Fibroblast of lung (primary cell): ENCODE measurements around the gene PSMC4. TPM values are rescaled to one million over a fixed set of nuclear protein-coding genes. Genes with fewer than 3 reads are reported as not detected.

Source experiments
- DNase-seq, 2 donors: peaks; one replicate each; pipeline versions ENCODE4 v3.0.0 to v3.0.0-alpha.2; 2010; ENCODE audit warnings: low read depth in 2 of 2
- H2AFZ ChIP-seq: 2 replicates; pipeline ENCODE4 v1.5.1; 2012; ENCODE audit warnings: low read length, control low read depth, inconsistent platforms
- H3K27ac ChIP-seq: 2 replicates; pipeline ENCODE4 v1.5.1; 2011; ENCODE audit warnings: low read length, control low read depth; ENCODE audit not compliant: insufficient read depth
- H3K27me3 ChIP-seq: 2 replicates; pipeline ENCODE4 v1.5.1; 2011; ENCODE audit warnings: mild to moderate bottlenecking, low read length; ENCODE audit not compliant: control insufficient read depth, insufficient read depth
- H3K36me3 ChIP-seq: 2 replicates; pipeline ENCODE4 v1.5.1; 2011; ENCODE audit warnings: low read length; ENCODE audit not compliant: control insufficient read depth, insufficient read depth
- H3K4me1 ChIP-seq: 2 replicates; pipeline ENCODE4 v1.5.1; 2011; ENCODE audit warnings: low read length; ENCODE audit not compliant: control insufficient read depth, insufficient read depth; ENCODE audit errors: extremely low read depth
- H3K4me2 ChIP-seq: 2 replicates; pipeline ENCODE4 v1.5.1; 2011; ENCODE audit warnings: low read length, control low read depth; ENCODE audit not compliant: insufficient read depth; ENCODE audit errors: extremely low read depth
- H3K4me3 ChIP-seq, 4 experiments: fragments of 200-600 bp in 1 of 4; sonication (generic) in 1 of 4; replicated peaks in 1 of 4; 2 replicates each; pipeline ENCODE4 v1.5.1; 2011 to 2016; ENCODE audit warnings: low read length in 4 of 4, low read depth in 3 of 4, mild to moderate bottlenecking in 3 of 4, control low read depth in 2 of 4, inconsistent platforms in 1 of 4, mixed read lengths in 1 of 4; ENCODE audit not compliant: insufficient read depth in 1 of 4; ENCODE audit errors: control extremely low read depth in 1 of 4
- H3K79me2 ChIP-seq: 2 replicates; pipeline ENCODE4 v1.5.1; 2012; ENCODE audit warnings: mild to moderate bottlenecking, low read length, inconsistent platforms; ENCODE audit not compliant: control insufficient read depth, insufficient read depth
- H3K9ac ChIP-seq: 2 replicates; pipeline ENCODE4 v1.5.1; 2011; ENCODE audit warnings: mild to moderate bottlenecking, low read length, control low read depth; ENCODE audit not compliant: insufficient read depth
- H3K9me3 ChIP-seq: 2 replicates; pipeline ENCODE4 v1.5.1; 2012; ENCODE audit warnings: low read depth, low read length; ENCODE audit not compliant: control insufficient read depth, insufficient read depth
- H4K20me1 ChIP-seq: 2 replicates; pipeline ENCODE4 v1.5.1; 2011; ENCODE audit warnings: low read length; ENCODE audit not compliant: control insufficient read depth, insufficient read depth; ENCODE audit errors: extremely low read depth
- EZH2 ChIP-seq: IDR thresholded peaks from 2 replicates; pipeline ENCODE4 v1.5.1; 2012; ENCODE audit warnings: low read length, control low read depth, mild to moderate bottlenecking; ENCODE audit errors: missing control alignments
- polyA plus RNA-seq, 2 donors: library from polyadenylated mRNA; depleted of rRNA in 1 of 2; stranded (reverse) in 1 of 2; unstranded in 1 of 2; fragments of >200 nt; gene quantifications; 2 replicates each; pipeline ENCODE4 v1.2.1, GENCODE V29; 2011 to 2012; ENCODE audit warnings: missing spikeins in 1 of 2
- total RNA-seq: library from RNA; depleted of rRNA; stranded (reverse); fragments of >200 nt; gene quantifications from 2 replicates; pipeline ENCODE4 v1.2.1, GENCODE V29; 2014
- TF ChIP-seq, protein P1 (sequence below), 2 donors: IDR thresholded peaks in 1 of 2; conservative IDR thresholded peaks in 1 of 2; 1 replicate in 1 of 2; 2 replicates in 1 of 2; pipeline ENCODE4 v1.5.1; 2011 to 2012; ENCODE audit warnings: low read length in 2 of 2, control low read depth in 1 of 2, inconsistent platforms in 1 of 2, low read depth in 1 of 2, mild to moderate bottlenecking in 1 of 2

PSMC4 gene
- total and polyA plus RNA-seq, 2 donors (not counting 1 experiment from before 2014, with no cell fraction given) = 75.1 to 76.0 TPM

DNA sequence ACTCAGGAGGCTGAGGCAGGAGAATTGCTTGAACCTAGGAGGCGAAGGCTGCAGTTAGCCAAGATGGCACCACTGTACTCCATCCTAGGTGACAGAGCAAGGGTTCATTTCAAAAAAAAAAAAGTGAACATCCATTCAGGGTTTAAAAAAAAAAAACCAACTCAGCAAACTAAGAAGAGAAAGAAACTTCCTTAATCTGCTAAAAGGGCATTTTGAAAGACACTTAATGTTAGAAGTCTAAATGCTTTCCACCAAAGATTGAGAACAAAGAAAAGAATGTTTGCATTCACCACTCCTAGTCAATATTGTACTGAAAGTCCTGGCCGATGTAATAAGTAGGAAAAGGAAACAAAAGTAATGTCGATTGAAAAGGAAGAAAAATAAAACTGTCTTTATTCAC is 7.1 kb upstream of the PSMC4 start:
- DNase-seq = no peak
- no peaks in the 10 kb centered on the region for H3K36me3 ChIP-seq
- no peaks in the 10 kb centered on the region for H3K79me2 ChIP-seq
- no peak overlapping the region for H3K27ac ChIP-seq
- TF ChIP-seq, protein P1, sequence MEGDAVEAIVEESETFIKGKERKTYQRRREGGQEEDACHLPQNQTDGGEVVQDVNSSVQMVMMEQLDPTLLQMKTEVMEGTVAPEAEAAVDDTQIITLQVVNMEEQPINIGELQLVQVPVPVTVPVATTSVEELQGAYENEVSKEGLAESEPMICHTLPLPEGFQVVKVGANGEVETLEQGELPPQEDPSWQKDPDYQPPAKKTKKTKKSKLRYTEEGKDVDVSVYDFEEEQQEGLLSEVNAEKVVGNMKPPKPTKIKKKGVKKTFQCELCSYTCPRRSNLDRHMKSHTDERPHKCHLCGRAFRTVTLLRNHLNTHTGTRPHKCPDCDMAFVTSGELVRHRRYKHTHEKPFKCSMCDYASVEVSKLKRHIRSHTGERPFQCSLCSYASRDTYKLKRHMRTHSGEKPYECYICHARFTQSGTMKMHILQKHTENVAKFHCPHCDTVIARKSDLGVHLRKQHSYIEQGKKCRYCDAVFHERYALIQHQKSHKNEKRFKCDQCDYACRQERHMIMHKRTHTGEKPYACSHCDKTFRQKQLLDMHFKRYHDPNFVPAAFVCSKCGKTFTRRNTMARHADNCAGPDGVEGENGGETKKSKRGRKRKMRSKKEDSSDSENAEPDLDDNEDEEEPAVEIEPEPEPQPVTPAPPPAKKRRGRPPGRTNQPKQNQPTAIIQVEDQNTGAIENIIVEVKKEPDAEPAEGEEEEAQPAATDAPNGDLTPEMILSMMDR (conservative IDR thresholded peaks at IDR 0.05 in 1 of 2, IDR thresholded peaks at IDR 0.05 in 1 of 2; ENCODE audit: low read depth in 1 of 2, low read length in 2 of 2) = no peak
- no peak for TF ChIP-seq EZH2
- H3K4me1 ChIP-seq = no peaks in the 10 kb centered on the region
- no peak overlapping the region for H2AFZ ChIP-seq
- H4K20me1 ChIP-seq = no peaks in the 10 kb centered on the region
- H3K27me3 ChIP-seq = no peaks in the 10 kb centered on the region
- H3K4me2 ChIP-seq = no peak overlapping the region
- H3K4me3 ChIP-seq = no peak overlapping the region
- H3K9me3 ChIP-seq = no peaks in the 10 kb centered on the region
- H3K9ac ChIP-seq = no peak overlapping the region

DNA sequence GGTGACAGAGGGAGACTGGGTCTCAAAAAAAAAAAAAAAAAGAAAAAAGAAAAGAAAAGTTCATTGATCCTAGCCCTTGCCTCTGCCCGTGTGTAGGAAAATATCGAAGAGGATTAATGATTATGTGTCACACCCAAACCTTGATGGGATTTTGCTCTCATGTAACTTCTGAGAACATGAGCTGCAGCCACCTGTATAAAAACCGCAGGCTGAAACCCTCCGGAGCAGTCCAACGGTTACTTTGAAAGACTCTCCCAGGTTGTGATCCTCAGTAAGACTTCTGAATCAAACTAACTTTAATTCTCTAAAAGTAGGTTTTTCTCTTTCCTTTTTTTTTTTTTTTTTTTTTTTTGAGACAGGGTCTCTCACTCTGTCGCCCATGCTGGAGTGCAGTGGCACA is 4.3 kb upstream of the PSMC4 start:
- TF ChIP-seq, protein P1 (conservative IDR thresholded peaks at IDR 0.05 in 1 of 2, IDR thresholded peaks at IDR 0.05 in 1 of 2; ENCODE audit: low read depth in 1 of 2, low read length in 2 of 2) = no peak
- TF ChIP-seq EZH2 = no peak
- Histone ChIP-seq H3K27me3 (no peaks in the 10 kb centered on the region), H3K4me1 (no peaks in the 10 kb centered on the region), H3K4me2 (no peak overlapping the region), H3K9me3 (no peaks in the 10 kb centered on the region), H4K20me1 (no peaks in the 10 kb centered on the region), H3K27ac (no peak overlapping the region), H2AFZ (no peak overlapping the region), H3K36me3 (no peaks in the 10 kb centered on the region), H3K9ac (no peak overlapping the region), H3K79me2 (peaks cover 7% of the 10 kb centered on the region), H3K4me3 (no peak overlapping the region)
- no peak for DNase-seq

DNA sequence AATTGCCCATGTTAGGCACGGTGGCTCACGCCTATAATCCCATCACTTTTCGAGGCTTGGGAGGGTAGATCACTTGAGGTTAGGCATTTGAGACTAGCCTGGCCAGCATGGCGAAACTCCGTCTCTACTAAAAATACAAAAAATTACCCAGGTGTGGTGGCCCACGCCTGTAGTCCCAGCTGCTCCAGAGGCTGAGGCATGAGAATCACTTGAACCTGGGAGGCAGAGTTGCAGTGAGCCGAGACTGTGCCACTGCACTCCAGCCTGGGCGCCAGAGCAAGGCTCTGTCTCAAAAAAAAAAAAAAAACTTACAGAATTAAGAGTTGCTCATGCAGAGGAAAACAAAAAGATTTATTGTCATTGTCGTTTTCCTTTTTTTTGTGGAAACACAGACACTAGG is 3.4 kb upstream of the PSMC4 start:
- H4K20me1 ChIP-seq = no peaks in the 10 kb centered on the region
- no peaks in the 10 kb centered on the region for H3K27me3 ChIP-seq
- H3K9me3 ChIP-seq = no peaks in the 10 kb centered on the region
- H3K9ac ChIP-seq = no peak overlapping the region
- H3K27ac ChIP-seq = no peak overlapping the region
- no peak overlapping the region for H3K4me3 ChIP-seq
- H3K36me3 ChIP-seq = no peaks in the 10 kb centered on the region
- H2AFZ ChIP-seq = no peak overlapping the region
- H3K79me2 ChIP-seq = peaks cover 15% of the 10 kb centered on the region
- TF ChIP-seq, protein P1 (conservative IDR thresholded peaks at IDR 0.05 in 1 of 2, IDR thresholded peaks at IDR 0.05 in 1 of 2; ENCODE audit: low read depth in 1 of 2, low read length in 2 of 2) = no peak
- TF ChIP-seq EZH2 = no peak
- no peak overlapping the region for H3K4me2 ChIP-seq
- no peak for DNase-seq
- H3K4me1 ChIP-seq = no peaks in the 10 kb centered on the region
